ENCODE results near the gene TTR.

Gene TTR

GRCh38 chr18:31591628-31592027, at the start of gene TTR:
Gene TTR (plus strand): TSS chr18:31591877. CDS start chr18:31591903, 26 bp downstream.
- DNase-seq, result peak; percentile 9

GRCh38 chr18:31546476-31546875, 45.2 kb upstream of the TTR start:
- DNase-seq, result no peak

GRCh38 chr18:31548853-31549252, 42.8 kb upstream of the TTR start:
- no peak for DNase-seq

GRCh38 chr18:31549416-31549815, 42.3 kb upstream of the TTR start:
- DNase-seq, result no peak

- no peak for DNase-seq
These were observed 39.8 kb upstream of the TTR start for GRCh38 chr18:31551883-31552282.

- DNase-seq, result peak; percentile 22
These were observed 37.9 kb upstream of the TTR start for GRCh38 chr18:31553800-31554199.

- DNase-seq, result no peak
These were observed 36.9 kb upstream of the TTR start for GRCh38 chr18:31554776-31555175.

GRCh38 chr18:31555971-31556747, 35.5 kb upstream of the TTR start:
- DNase-seq, result peak; percentile 74

GRCh38 chr18:31557446-31557845, 34.2 kb upstream of the TTR start:
- no peak for DNase-seq

- DNase-seq, result no peak
These were observed 33.1 kb upstream of the TTR start for GRCh38 chr18:31558567-31558966.

- no peak for DNase-seq
These were observed 29.0 kb upstream of the TTR start for GRCh38 chr18:31562726-31563125.

GRCh38 chr18:31563778-31564177, 27.9 kb upstream of the TTR start:
- DNase-seq, result peak; percentile 13

GRCh38 chr18:31565345-31565744, 26.3 kb upstream of the TTR start:
- DNase-seq, result no peak

GRCh38 chr18:31565782-31566512, 25.7 kb upstream of the TTR start:
- DNase-seq, result no peak

- DNase-seq, result no peak
These were observed 24.9 kb upstream of the TTR start for GRCh38 chr18:31566576-31567306.

- peak; percentile 68 for DNase-seq
These were observed 19.3 kb upstream of the TTR start for GRCh38 chr18:31572368-31572767.

- no peak for DNase-seq
These were observed 18.6 kb upstream of the TTR start for GRCh38 chr18:31573051-31573450.

GRCh38 chr18:31574359-31574758, 17.3 kb upstream of the TTR start:
- no peak for DNase-seq

GRCh38 chr18:31575515-31576257, 16.0 kb upstream of the TTR start:
- no peak for DNase-seq

- DNase-seq, result peak; percentile 50
These were observed 15.0 kb upstream of the TTR start for GRCh38 chr18:31576670-31577069.

GRCh38 chr18:31577195-31577594, 14.5 kb upstream of the TTR start:
- no peak for DNase-seq

- DNase-seq, result no peak
These were observed 13.6 kb upstream of the TTR start for GRCh38 chr18:31578126-31578525.

GRCh38 chr18:31579375-31579774, 12.3 kb upstream of the TTR start:
- DNase-seq, result peak; percentile 71

All from NCI-H82 (cell line).